T follicular helper cell (primary cell): ENCODE data around the gene PHKB.
"Not testable (repeated sequence)": the region's sequence is repeated elsewhere in the genome, so short reads cannot be mapped to it uniquely, and the experiment has no call there.

Experiments
- DNase-seq: peaks from one replicate; pipeline ENCODE4 v3.0.0-alpha.2; 2020; ENCODE audit warnings: low read depth

PHKB gene

GRCh38 chr16:47507701-47508100 lies 46.6 kb downstream of the PHKB start:
- no peak for DNase-seq

GRCh38 chr16:47511882-47512281 lies 50.8 kb downstream of the PHKB start:
- no peak for DNase-seq

- no peak for DNase-seq
Observed at GRCh38 chr16:47519037-47519436, 57.9 kb downstream of the PHKB start.

DNA sequence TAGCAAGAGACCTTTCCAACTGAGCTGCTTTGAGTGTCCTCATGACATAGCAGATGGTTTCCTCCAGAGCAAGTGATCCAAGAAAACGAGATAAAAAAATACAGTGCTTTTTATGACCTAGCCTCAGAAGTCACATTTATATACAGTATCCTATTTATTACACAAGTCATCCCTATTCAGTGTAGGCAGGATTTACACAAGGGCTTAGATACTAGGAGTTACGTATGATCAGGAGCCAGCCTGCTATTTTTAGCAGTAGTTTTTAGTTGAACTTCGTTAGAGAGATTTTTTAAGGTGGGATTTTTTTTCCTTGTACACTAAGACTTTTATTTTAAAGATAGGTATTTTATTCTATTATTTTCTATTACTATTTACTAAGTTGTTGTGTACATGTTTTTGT lies 58.4 kb downstream of the PHKB start:
- DNase-seq: no peak

GRCh38 chr16:47519996-47520679 lies 59.0 kb downstream of the PHKB start:
- no peak for DNase-seq

GRCh38 chr16:47523342-47524006 lies 62.3 kb downstream of the PHKB start:
- no peak for DNase-seq

DNA sequence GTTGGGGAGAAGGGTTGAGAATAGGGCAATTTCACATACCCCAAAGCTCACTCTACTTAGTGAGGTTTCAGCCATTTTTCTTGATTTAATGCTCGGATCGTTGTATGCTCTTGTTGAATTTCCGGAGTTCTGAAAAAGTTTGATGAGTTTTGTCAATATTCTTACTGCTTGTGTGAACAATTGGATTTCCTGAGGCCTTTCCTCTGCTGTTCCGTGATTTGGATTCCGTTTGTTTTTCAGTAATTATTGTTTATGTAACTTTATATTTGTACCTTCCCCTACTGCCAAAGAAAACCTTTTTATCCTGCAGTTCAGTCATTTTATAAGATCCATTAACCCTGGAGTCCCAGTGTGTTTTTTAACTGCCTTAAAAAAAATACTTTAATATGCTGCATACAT lies 62.9 kb downstream of the PHKB start:
- DNase-seq: no peak

DNA sequence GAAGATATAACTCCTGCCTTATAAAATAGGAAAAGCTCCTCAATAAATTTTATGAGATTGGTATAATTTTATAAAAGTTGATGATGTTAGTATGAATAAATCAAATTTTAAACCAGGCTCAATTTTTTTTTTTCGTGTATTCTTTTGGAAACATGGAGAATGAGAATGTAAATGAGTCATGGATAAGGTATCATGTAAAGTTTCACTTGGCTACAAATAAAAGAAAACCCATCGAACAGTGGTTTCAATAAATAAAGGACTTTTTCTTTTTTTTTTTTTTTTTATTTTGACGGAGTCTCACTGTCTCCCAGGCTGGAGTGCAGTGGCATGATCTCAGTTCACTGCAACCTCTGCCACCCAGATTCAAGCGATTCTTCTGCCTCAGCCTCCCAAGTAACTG lies 67.3 kb downstream of the PHKB start:
- DNase-seq: no peak

DNA sequence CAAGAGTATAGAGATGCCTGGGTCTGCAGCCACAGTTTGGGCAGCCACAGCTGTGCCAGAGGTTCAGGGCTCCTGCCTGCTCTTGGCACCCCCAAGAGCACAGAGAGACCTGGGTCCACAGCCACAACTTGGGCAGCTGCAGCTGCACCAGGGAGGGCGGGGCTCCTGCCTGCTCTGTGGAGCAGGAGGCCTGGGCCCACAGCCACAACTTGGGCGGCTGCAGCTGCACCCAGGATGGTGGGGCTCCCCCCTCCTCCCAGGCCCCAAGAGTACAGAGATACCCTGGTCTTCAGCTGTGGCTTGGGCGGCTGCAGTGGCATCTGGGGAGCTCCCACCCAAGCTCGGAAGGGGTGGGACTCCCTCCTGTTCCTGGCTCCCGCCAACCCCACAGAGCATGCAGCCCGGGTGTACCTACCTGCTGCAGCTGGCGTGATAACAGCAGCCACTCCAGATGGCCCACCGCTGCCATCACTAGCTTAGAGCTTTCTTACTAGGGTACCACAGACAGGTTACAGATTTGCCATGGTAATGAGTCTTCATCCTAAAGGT lies 72.7 kb downstream of the PHKB start:
- no peak for DNase-seq

DNA sequence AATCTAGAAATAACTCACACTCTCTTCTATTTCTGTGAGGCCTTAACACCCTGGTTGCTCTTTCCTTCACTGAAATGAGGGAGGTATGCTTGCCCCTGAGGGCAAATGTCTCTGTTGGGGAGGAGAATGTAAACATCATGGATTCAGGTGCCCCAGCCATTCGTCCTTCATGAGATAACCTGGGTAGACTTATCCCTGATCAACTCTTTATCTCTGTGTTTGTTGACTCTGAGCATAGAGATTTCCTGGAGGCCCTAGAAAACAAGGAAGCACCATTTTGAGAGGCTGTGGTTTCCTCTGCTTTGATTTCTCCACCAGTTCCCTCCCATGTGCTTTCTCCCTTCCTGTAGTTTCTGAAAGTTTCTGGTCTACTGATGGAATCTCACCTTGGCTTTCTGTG lies 77.3 kb downstream of the PHKB start:
- DNase-seq: no peak

DNA sequence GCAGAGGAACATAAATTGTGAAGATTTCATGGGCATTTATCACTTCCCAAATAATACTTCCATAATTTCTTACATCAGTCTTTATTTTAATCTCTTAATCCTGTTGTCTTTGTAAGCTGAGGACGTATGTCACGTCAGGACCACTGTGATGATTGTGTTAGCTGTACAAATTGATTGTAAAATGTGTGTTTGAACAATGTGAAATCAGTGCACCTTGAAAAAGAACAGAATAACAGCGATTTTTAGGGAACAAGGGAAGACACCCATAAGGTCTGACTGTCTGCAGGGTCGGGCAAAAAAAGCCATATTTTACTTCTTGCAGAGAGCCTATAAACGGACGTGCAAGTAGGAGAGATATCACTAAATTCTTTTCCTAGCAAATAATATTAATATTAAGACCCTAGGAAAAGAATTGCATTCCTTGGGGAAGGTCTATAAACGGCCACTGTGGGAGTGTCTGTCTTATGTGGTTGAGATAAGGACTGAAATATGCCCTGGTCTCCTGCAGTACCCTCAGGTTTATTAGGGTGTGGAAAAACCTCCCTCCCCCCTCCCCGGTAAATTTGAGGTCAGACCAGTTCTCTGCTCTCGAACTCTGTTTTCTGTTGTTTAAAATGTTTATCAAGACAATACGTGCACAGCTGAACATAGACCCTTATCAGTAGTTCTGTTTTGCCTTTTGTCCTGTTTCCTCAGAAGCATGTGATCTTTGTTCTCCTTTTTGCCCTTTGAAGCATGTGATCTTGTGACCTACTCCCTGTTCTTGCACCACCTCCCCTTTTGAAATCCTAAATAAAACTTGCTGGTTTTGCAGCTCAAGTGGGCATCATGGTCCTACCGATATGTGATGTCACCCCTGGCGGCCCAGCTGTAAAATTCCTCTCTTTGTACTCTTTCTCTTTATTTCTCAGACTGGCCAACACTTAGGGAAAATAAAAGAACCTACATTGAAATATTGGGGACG lies 78.9 kb downstream of the PHKB start:
- DNase-seq: not testable (repeated sequence)

DNA sequence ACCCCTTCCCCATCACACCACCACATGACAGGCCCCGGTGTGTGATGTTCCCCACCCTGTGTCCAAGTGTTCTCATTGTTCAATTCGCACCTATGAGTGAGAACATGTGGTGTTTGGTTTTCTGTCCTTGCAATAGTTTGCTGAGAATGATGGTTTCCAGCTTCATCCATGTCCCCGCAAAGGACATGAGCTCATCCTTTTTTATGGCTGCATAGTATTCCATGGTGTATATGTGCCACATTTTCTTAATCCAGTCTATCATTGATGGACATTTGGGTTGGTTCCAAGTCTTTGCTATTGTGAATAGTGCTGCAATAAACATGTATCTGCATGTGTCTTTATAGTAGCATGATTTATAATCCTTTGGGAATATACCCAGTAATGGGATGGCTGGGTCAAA lies 80.0 kb downstream of the PHKB start:
- DNase-seq: not testable (repeated sequence)

DNA sequence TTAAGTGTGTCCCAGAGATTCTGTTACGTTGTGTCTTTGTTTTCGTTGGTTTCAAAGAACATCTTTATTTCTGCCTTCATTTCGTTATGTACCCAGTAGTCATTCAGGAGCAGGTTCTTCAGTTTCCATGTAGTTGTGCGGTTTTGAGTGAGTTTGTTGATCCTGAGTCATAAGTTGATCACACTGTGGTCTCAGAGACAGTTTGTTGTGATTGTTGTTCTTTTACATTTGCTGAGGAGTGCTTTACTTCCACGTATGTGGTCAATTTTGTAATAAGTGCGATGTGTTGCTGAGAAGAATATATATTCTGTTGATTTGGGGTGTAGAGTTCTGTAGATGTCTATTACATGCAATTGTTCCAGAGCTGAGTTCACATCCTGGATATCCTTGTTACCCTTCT lies 83.1 kb downstream of the PHKB start:
- not testable (repeated sequence) for DNase-seq

- DNase-seq: not testable (repeated sequence)
Observed at GRCh38 chr16:47551185-47551584, 90.1 kb downstream of the PHKB start.

DNA sequence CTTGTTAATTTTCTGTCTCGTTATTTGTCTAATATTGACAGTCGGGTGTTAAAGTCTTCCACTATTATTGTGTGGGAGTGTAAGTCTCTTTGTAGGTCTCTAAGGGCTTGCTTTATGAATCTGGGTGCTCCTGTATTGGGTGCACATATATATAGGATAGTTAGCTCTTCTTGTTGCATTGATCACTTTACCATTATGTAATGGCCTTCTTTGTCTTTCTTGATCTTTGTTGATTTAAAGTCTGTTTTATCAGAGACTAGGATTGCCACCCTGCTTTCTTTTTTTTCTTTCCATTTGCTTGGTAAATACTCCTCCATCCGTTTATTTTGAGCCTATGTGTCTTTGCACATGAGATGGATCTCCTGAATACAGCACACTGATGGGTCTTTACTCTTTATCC lies 90.6 kb downstream of the PHKB start:
- DNase-seq: not testable (repeated sequence)

DNA sequence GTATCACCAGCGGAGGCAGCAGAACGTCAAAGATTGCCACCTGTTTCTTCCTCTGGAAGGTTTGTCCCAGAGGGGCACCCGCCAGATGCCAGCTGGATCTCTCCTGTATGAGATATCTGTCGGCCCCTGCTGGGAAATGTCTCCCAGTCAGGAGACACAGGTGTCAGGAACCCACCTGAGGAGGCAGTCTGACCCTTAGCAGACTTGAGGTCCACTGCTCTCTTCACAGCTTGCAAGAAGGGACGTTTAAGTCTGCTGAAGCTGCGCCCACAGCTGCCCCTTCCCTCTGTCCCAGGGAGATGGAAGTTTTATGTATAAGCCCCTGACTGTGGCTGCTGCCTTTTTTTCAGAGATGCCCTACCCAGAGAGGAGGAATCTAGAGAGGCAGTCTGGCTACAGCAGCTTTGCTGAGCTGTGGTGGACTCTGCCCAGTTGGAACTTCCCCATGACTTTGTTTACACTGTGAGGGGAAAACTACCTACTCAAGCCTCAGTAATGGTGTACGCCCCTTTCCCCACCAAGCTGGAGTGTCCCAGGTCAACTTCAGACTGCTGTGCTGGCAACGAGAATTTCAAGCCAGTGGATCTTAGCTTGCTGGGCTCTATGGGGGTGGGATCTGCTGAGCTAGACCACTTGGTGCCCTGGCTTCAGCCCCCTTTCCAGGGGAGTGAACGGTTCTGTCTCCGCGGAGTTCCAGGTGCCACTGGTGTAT lies 92.9 kb downstream of the PHKB start:
- no peak for DNase-seq

DNA sequence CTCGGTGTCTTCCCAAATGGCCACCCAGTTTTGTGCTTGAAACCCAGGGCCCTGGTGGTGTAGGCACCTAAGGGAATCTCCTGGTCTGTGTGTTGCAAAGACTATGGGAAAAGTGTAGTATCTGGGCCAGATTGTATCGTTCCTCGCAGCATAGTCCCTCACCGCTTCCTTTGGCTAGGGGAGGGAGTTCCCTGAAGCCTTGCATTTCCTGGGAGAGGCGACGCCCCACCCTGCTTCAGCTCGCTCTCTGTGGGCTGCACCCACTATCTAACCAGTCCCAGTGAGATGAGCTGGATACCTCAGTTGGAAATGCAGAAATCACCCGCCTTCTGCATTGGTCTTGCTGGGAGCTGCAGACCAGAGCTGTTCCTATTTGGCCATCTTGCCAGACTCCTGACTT lies 93.5 kb downstream of the PHKB start:
- DNase-seq: not testable (repeated sequence)

DNA sequence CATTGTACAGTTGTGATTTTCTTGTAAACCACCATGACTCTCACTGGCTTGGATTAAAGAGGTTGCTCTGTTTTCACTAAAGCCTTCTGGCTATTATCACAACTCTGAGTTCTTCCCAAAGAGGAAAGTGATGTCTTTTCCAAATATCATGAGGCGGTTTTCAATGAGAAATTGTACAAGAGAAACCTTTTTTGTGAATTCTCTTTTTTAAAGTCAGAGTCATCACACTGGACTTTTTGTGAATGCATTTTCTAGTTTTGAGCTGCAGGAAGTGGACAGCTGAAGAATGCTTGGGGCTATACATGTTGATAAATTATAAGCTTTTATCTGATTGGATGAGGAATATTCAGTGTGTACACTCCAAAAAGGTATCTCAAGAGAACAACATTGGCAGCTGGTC lies 100.2 kb downstream of the PHKB start:
- DNase-seq: no peak

- DNase-seq: no peak
Observed at GRCh38 chr16:47562366-47562765, 101.2 kb downstream of the PHKB start.

DNA sequence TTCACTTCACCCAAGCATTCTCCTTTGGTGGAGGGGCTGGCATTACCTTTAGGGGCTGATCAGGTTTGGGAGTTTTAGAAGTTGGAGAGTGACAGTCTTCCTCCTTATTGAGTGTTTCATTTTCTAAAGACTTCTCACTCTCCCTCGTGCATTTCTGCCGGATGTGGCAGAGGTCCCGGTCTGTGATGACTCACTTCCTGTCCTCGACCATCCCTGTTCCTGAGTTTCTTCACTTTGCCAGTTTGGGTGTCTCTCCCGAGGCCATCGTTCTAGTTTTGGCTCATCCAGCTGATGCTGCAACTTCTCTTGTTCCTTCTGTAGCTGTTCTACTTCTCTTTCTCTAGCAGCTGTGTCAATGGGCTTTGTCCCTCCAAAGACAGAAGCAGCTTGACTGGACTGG lies 104.3 kb downstream of the PHKB start:
- DNase-seq: no peak

DNA sequence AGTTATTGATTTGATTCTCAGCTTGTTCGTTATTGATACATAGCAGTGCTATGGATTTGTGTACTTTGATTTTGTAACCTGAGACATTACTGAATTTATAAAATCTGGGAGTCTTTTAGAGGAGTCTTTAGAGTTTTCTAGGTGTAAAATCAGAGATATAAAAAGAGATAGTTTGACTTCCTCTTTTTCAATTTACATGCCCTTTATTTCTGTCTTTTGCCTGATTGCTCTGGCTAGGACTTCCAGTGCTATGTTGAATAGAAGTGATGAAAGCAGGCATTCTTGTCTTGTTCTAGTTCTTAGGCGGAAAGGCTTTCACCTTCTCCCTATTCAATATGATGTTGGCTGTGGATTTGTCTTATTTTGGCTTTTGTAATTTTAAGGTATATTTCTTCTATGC lies 106.2 kb downstream of the PHKB start:
- DNase-seq: no peak

DNA sequence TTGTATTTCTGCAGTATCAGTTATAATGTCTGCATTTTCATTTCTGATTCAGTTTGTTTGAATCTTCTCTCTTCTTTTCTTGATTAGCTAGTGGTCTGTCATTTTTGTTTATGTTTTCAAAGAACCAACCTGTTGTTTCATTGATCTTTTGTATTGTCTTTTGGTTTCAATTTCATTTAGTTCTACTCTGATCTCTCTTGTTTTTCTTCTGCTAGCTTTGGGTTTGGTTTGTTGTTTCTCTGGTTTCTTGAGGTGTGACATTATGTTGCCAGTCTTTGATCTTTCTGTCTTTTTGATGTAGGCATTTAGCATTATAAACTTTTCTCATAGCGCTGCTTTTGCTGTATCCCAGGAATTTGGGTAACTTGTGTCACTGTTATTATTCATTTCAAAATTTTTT lies 107.2 kb downstream of the PHKB start:
- DNase-seq: no peak
